Aorta (tissue), 5 donors: ENCODE results near the gene PYGO2. TPM values are rescaled to one million over a fixed set of nuclear protein-coding genes. Genes with fewer than 3 reads are reported as not detected.

Experiments
- ATAC-seq: fragments of 200-7000 bp; cut with Tn5 transposase; one replicate; pipeline ENCODE4 v1.9.1; 2022; ENCODE audit warnings: moderate library complexity; ENCODE audit not compliant: low FRiP score
- DNase-seq, 2 donors: peaks; one replicate each; pipeline ENCODE4 v3.0.0-alpha.2; 2020
- H3K27ac ChIP-seq, 2 donors: one replicate each; pipeline ENCODE4 v1.5.1; 2013; ENCODE audit warnings: low read length in 2 of 2, mild to moderate bottlenecking in 2 of 2, moderate library complexity in 2 of 2, control low read depth in 1 of 2, inconsistent platforms in 1 of 2, low read depth in 1 of 2
- H3K27me3 ChIP-seq, 2 donors: one replicate each; pipeline ENCODE4 v1.6.1; 2013; ENCODE audit warnings: control low read depth in 1 of 2, low read length in 1 of 2, mild to moderate bottlenecking in 1 of 2, moderate library complexity in 1 of 2; ENCODE audit not compliant: insufficient read depth in 2 of 2, control insufficient read depth in 1 of 2
- H3K36me3 ChIP-seq, 2 donors: one replicate each; pipeline ENCODE4 v1.6.1; 2013; ENCODE audit warnings: control low read depth in 1 of 2, low read length in 1 of 2, mild to moderate bottlenecking in 1 of 2; ENCODE audit not compliant: insufficient read depth in 2 of 2, control insufficient read depth in 1 of 2
- H3K4me1 ChIP-seq, 2 donors: one replicate each; pipeline ENCODE4 v1.6.1; 2013; ENCODE audit warnings: low read length in 2 of 2, control low read depth in 1 of 2, mild to moderate bottlenecking in 1 of 2, moderate library complexity in 1 of 2; ENCODE audit not compliant: insufficient read depth in 2 of 2, control insufficient read depth in 1 of 2
- H3K4me3 ChIP-seq, 2 donors: one replicate each; pipeline ENCODE4 v1.5.1; 2013; ENCODE audit warnings: low read length in 2 of 2, control low read depth in 1 of 2, mild to moderate bottlenecking in 1 of 2
- H3K9me3 ChIP-seq: one replicate; pipeline ENCODE4 v1.6.1; 2013; ENCODE audit warnings: mild to moderate bottlenecking, low read length; ENCODE audit not compliant: control insufficient read depth
- WGBS, 2 donors: extraction: QIAGEN DNeasy Blood & Tissue Kit; methylation state at CpG; one replicate each; pipeline ENCODE4 v1.1.7; 2013; 5-methylcytosine and 5-hydroxymethylcytosine counted together
- intact Hi-C, 2 donors: fragments of 100-400 bp; cut with DNase I; formaldehyde crosslinking; loops; one replicate each; pipeline versions ENCODE4 v1.14.2 to v1.15.0; 2022
- polyA plus RNA-seq, 2 donors: library from polyadenylated mRNA; stranded (reverse); fragments of 200-250 nt; gene quantifications; one replicate each; pipeline ENCODE4 v1.2.3, GENCODE V29; 2013
- total RNA-seq, 2 donors: library from RNA; stranded (reverse); fragmentation: NEBNext Ultra II Directional; extraction: Animal tissue kit (Norgen Biotek cat#: 25700); gene quantifications; one replicate each; pipeline ENCODE4 v1.2.1, GENCODE V29; 2021
- donor health status: healthy with polysubstance abuse.
- donor health status: Bipolar disorder and iron deficiency.
- donor health status: DM: no; HTN: no; CAD: no.
- donor health status: DM: no; HTN: no; CAD: no.
- donor health status: DM: yes; HTN: yes; CAD: no.

PYGO2 gene
- total and polyA plus RNA-seq, 4 donors: 11.6 to 23.6 (median 16.9) TPM

- Histone ChIP-seq H3K4me1 (peaks cover 0 to 2% of the 10 kb centered on the region in 2 donors), H3K9me3 (no peaks in the 10 kb centered on the region), H3K36me3 (no peaks in the 10 kb centered on the region), H3K4me3 (no peak overlapping the region), H3K27ac (no peak overlapping the region), H3K27me3 (no peaks in the 10 kb centered on the region)
- intact Hi-C loops: no loop called here
- WGBS, 2 donors: 72 to 79% methylated on average over 2 of the region's 2 CpGs
- DNase-seq (no peak), ATAC-seq (no peak)
Observed at GRCh38 chr1:155006601-155007101, 45.1 kb upstream of the PYGO2 start.

GRCh38 chr1:155005076-155006011 lies 43.8 kb upstream of the PYGO2 start:
- ATAC-seq: no peak
- Histone ChIP-seq H3K4me3 (no peak overlapping the region), H3K4me1 (peaks cover 0 to 2% of the 10 kb centered on the region in 2 donors), H3K27ac (peak overlapping the region in 1 of 2 donors; percentile 77), H3K36me3 (no peaks in the 10 kb centered on the region), H3K9me3 (no peaks in the 10 kb centered on the region), H3K27me3 (no peaks in the 10 kb centered on the region)
- WGBS, 2 donors: 11 to 12% methylated on average over 14 to 17 of the region's 17 CpGs
- intact Hi-C loops: no loop called here
- DNase-seq: peak; percentile 80 to 89

- Histone ChIP-seq H3K9me3 (no peaks in the 10 kb centered on the region), H3K4me1 (peaks cover 0 to 2% of the 10 kb centered on the region in 2 donors), H3K36me3 (no peaks in the 10 kb centered on the region), H3K27me3 (no peaks in the 10 kb centered on the region), H3K27ac (peak overlapping the region; percentile 34 to 77), H3K4me3 (peak overlapping the region; percentile 79 to 84)
- ATAC-seq (no peak), DNase-seq (no peak)
- intact Hi-C loops: loop anchor here in 1 of 2 donors (5.0 kb wide), 2 partner anchors 58 to 67 kb away; partner anchors contain the start of genes EFNA4 and PMVK
- 21 to 26% methylated on average over 5 of the region's 5 CpGs for WGBS, 2 donors
Observed at GRCh38 chr1:155004352-155005075, 42.9 kb upstream of the PYGO2 start.

- no peak for ATAC-seq
- peak overlapping the region; percentile 79 to 84 for H3K4me3 ChIP-seq
- H3K9me3 ChIP-seq: no peaks in the 10 kb centered on the region
- DNase-seq: peak; percentile 85 to 91
- peaks cover 0 to 2% of the 10 kb centered on the region in 2 donors for H3K4me1 ChIP-seq
- H3K27ac ChIP-seq: peak overlapping the region; percentile 34 to 77
- H3K27me3 ChIP-seq: no peaks in the 10 kb centered on the region
- no peaks in the 10 kb centered on the region for H3K36me3 ChIP-seq
- 0 to 1% methylated on average over 33 to 34 of the region's 34 CpGs for WGBS, 2 donors
- intact Hi-C loops: loop anchor here in 1 of 2 donors (5.0 kb wide), 2 partner anchors 58 to 67 kb away; partner anchors contain the start of genes EFNA4 and PMVK
Observed at GRCh38 chr1:155003766-155004351, 42.3 kb upstream of the PYGO2 start.

- Histone ChIP-seq H3K27me3 (no peaks in the 10 kb centered on the region), H3K4me3 (peak overlapping the region; percentile 79 to 84), H3K36me3 (no peaks in the 10 kb centered on the region), H3K9me3 (no peaks in the 10 kb centered on the region), H3K27ac (peak overlapping the region; percentile 59 to 89), H3K4me1 (peaks cover 0 to 2% of the 10 kb centered on the region in 2 donors)
- ATAC-seq (no peak), DNase-seq (peak in 1 of 2 donors; percentile 84)
- 0% methylated on average over 34 to 37 of the region's 37 CpGs for WGBS, 2 donors
- intact Hi-C loops: loop anchor here in 1 of 2 donors (5.0 kb wide), 2 partner anchors 59 to 66 kb away; partner anchors contain the start of genes EFNA4 and PMVK
Observed at GRCh38 chr1:155003227-155003765, 41.7 kb upstream of the PYGO2 start.

- H3K4me1 ChIP-seq: peaks cover 0 to 2% of the 10 kb centered on the region in 2 donors
Observed at GRCh38 chr1:155002464-155003226, 41.1 kb upstream of the PYGO2 start, which contains the start of gene ZBTB7B. Gene ZBTB7B, plus strand, starts transcription at chr1:155002802. Its CDS starts 11,859 bp downstream, at chr1:155014661.

GRCh38 chr1:155001675-155002463 lies 40.3 kb upstream of the PYGO2 start:
- WGBS, 2 donors: 0 to 1% methylated on average over 21 to 38 of the region's 38 CpGs
- peaks cover 0 to 2% of the 10 kb centered on the region in 2 donors for H3K4me1 ChIP-seq
- DNase-seq (peak; percentile 100), ATAC-seq (peak; percentile 92)
- H3K36me3 ChIP-seq: no peaks in the 10 kb centered on the region
- peak overlapping the region; percentile 15 to 87 for H3K27ac ChIP-seq
- no peaks in the 10 kb centered on the region for H3K27me3 ChIP-seq
- intact Hi-C loops: loop anchor here in 1 of 2 donors (1.0 to 5.0 kb wide), 3 partner anchors 29 to 65 kb away; partner anchors contain the start of genes EFNA4 and PMVK
- no peaks in the 10 kb centered on the region for H3K9me3 ChIP-seq
- H3K4me3 ChIP-seq: peak overlapping the region; percentile 46 to 65

More at GRCh38 chr1:155002464-155003226, 41.1 kb upstream of the PYGO2 start, which contains the start of gene ZBTB7B:
- intact Hi-C loops: loop anchor here in 1 of 2 donors (1.0 to 5.0 kb wide), 3 partner anchors 29 to 65 kb away; partner anchors contain the start of genes EFNA4 and PMVK
- ATAC-seq: peak; percentile 6
- Histone ChIP-seq H3K4me3 (peak within 1 kb of the TSS; percentile 79 to 84), H3K36me3 (no peaks in the 10 kb centered on the region), H3K27me3 (no peaks in the 10 kb centered on the region), H3K27ac (peak within 1 kb of the TSS; percentile 59 to 89), H3K9me3 (no peaks in the 10 kb centered on the region)
- peak; percentile 76 to 86 for DNase-seq
- 0 to 1% methylated on average over 25 to 34 of the region's 35 CpGs for WGBS, 2 donors
